ENCODE measurements around the gene ADGRD1. TPM values are rescaled to one million over a fixed set of nuclear protein-coding genes. Genes with fewer than 3 reads are reported as not detected.
"Not testable (repeated sequence)": the region's sequence is repeated elsewhere in the genome, so short reads cannot be mapped to it uniquely, and the experiment has no call there.

Gene ADGRD1
- total RNA-seq, 1 experiment from 2014 or later = not detected

- in situ Hi-C loops (cut with HindIII; ENCODE audit: low pct_unique_long_range_greater_than_20kb, low sequenced_read_pairs) = no loop called here
Measured at GRCh38 chr12:131055596-131056233, 102.0 kb downstream of the ADGRD1 start.

GRCh38 chr12:131056626-131057025 is 102.9 kb downstream of the ADGRD1 start:
- in situ Hi-C loops (cut with HindIII; ENCODE audit: low pct_unique_long_range_greater_than_20kb, low sequenced_read_pairs) = no loop called here
- DNase-seq (ENCODE audit: low read depth) = no peak

More at GRCh38 chr12:131055596-131056233, 102.0 kb downstream of the ADGRD1 start:
- no peak for DNase-seq (ENCODE audit: low read depth)

GRCh38 chr12:131057211-131057721 is 103.6 kb downstream of the ADGRD1 start:
- in situ Hi-C loops (cut with HindIII; ENCODE audit: low pct_unique_long_range_greater_than_20kb, low sequenced_read_pairs) = no loop called here
- no peak for DNase-seq (ENCODE audit: low read depth)

- in situ Hi-C loops (cut with HindIII; ENCODE audit: low pct_unique_long_range_greater_than_20kb, low sequenced_read_pairs) = no loop called here
- DNase-seq (ENCODE audit: low read depth) = no peak
Measured at GRCh38 chr12:131057722-131058515, 104.2 kb downstream of the ADGRD1 start.

- no peak for DNase-seq (ENCODE audit: low read depth)
- in situ Hi-C loops (cut with HindIII; ENCODE audit: low pct_unique_long_range_greater_than_20kb, low sequenced_read_pairs) = no loop called here
Measured at GRCh38 chr12:131058700-131059099, 105.0 kb downstream of the ADGRD1 start.

- no peak for DNase-seq (ENCODE audit: low read depth)
- in situ Hi-C loops (cut with HindIII; ENCODE audit: low pct_unique_long_range_greater_than_20kb, low sequenced_read_pairs) = no loop called here
Measured at GRCh38 chr12:131060011-131060703, 106.5 kb downstream of the ADGRD1 start.

GRCh38 chr12:131061041-131061806 is 107.5 kb downstream of the ADGRD1 start:
- in situ Hi-C loops (cut with HindIII; ENCODE audit: low pct_unique_long_range_greater_than_20kb, low sequenced_read_pairs) = no loop called here
- no peak for DNase-seq (ENCODE audit: low read depth)

GRCh38 chr12:131063413-131063812 is 109.7 kb downstream of the ADGRD1 start:
- no peak for DNase-seq (ENCODE audit: low read depth)
- in situ Hi-C loops (cut with HindIII; ENCODE audit: low pct_unique_long_range_greater_than_20kb, low sequenced_read_pairs) = no loop called here

- in situ Hi-C loops (cut with HindIII; ENCODE audit: low pct_unique_long_range_greater_than_20kb, low sequenced_read_pairs) = no loop called here
- DNase-seq (ENCODE audit: low read depth) = no peak
Measured at GRCh38 chr12:131063960-131064359, 110.3 kb downstream of the ADGRD1 start.

- in situ Hi-C loops (cut with HindIII; ENCODE audit: low pct_unique_long_range_greater_than_20kb, low sequenced_read_pairs) = no loop called here
- no peak for DNase-seq (ENCODE audit: low read depth)
Measured at GRCh38 chr12:131065279-131065678, 111.6 kb downstream of the ADGRD1 start.

- no peak for DNase-seq (ENCODE audit: low read depth)
- in situ Hi-C loops (cut with HindIII; ENCODE audit: low pct_unique_long_range_greater_than_20kb, low sequenced_read_pairs) = no loop called here
Measured at GRCh38 chr12:131065801-131066200, 112.1 kb downstream of the ADGRD1 start.

- in situ Hi-C loops (cut with HindIII; ENCODE audit: low pct_unique_long_range_greater_than_20kb, low sequenced_read_pairs) = no loop called here
- DNase-seq (ENCODE audit: low read depth) = no peak
Measured at GRCh38 chr12:131066207-131066885, 112.6 kb downstream of the ADGRD1 start.

- in situ Hi-C loops (cut with HindIII; ENCODE audit: low pct_unique_long_range_greater_than_20kb, low sequenced_read_pairs) = no loop called here
- DNase-seq (ENCODE audit: low read depth) = no peak
Measured at GRCh38 chr12:131066886-131067490, 113.3 kb downstream of the ADGRD1 start.

- no peak for DNase-seq (ENCODE audit: low read depth)
- in situ Hi-C loops (cut with HindIII; ENCODE audit: low pct_unique_long_range_greater_than_20kb, low sequenced_read_pairs) = no loop called here
Measured at GRCh38 chr12:131067981-131068851, 114.5 kb downstream of the ADGRD1 start.

- DNase-seq (ENCODE audit: low read depth); in situ Hi-C loops (cut with HindIII; ENCODE audit: low pct_unique_long_range_greater_than_20kb, low sequenced_read_pairs): not testable (repeated sequence)
Measured at GRCh38 chr12:131068926-131069720, 115.4 kb downstream of the ADGRD1 start.

GRCh38 chr12:131070136-131070535 is 116.4 kb downstream of the ADGRD1 start:
- in situ Hi-C loops (cut with HindIII; ENCODE audit: low pct_unique_long_range_greater_than_20kb, low sequenced_read_pairs) = not testable (repeated sequence)

More at GRCh38 chr12:131070136-131070535, 116.4 kb downstream of the ADGRD1 start:
- not testable (repeated sequence) for DNase-seq (ENCODE audit: low read depth)

Data from Caki2 (cell line).